CD14-positive monocyte (primary cell): Measurements from ENCODE around the gene BAZ2B. TPM values are rescaled to one million over a fixed set of nuclear protein-coding genes. Genes with fewer than 3 reads are reported as not detected.
A peak's percentile ranks its signal among the peaks of the same experiment; 100 is the strongest.
"Not testable (repeated sequence)": the region's sequence is repeated elsewhere in the genome, so short reads cannot be mapped to it uniquely, and the experiment has no call there.

Source experiments
- DNase-seq, 3 donors: peaks; one replicate each; pipeline ENCODE4 v3.0.0-alpha.2; 2011 to 2022
- H2AFZ ChIP-seq: 2 replicates; pipeline ENCODE4 v1.6.0; 2012; ENCODE audit warnings: mild to moderate bottlenecking, low read depth, low read length, inconsistent platforms; ENCODE audit not compliant: insufficient read depth, poor library complexity, severe bottlenecking
- H3K27ac ChIP-seq, 2 donors: 1 replicate in 1 of 2; 2 replicates in 1 of 2; pipeline ENCODE4 v1.5.1; 2012 to 2013; ENCODE audit warnings: low read length in 2 of 2, control low read depth in 1 of 2, inconsistent platforms in 1 of 2, low read depth in 1 of 2, mild to moderate bottlenecking in 1 of 2
- H3K27me3 ChIP-seq, 2 donors: one replicate each; pipeline versions ENCODE4 v1.6.0 to v1.6.1; 2011 to 2013; ENCODE audit warnings: low read length in 2 of 2; ENCODE audit not compliant: control insufficient read depth in 2 of 2, insufficient read depth in 2 of 2
- H3K36me3 ChIP-seq, 2 donors: replicated peaks in 1 of 2; 1 replicate in 1 of 2; 2 replicates in 1 of 2; pipeline versions ENCODE4 v1.5.1 to v1.6.1; 2012 to 2013; ENCODE audit warnings: low read length in 2 of 2, control low read depth in 1 of 2, inconsistent platforms in 1 of 2, mild to moderate bottlenecking in 1 of 2; ENCODE audit not compliant: insufficient read depth in 2 of 2, control insufficient read depth in 1 of 2
- H3K4me1 ChIP-seq, 2 donors: 1 replicate in 1 of 2; 2 replicates in 1 of 2; pipeline versions ENCODE4 v1.5.1 to v1.6.1; 2012 to 2013; ENCODE audit warnings: low read length in 2 of 2, control low read depth in 1 of 2, inconsistent platforms in 1 of 2, mild to moderate bottlenecking in 1 of 2, moderate library complexity in 1 of 2; ENCODE audit not compliant: insufficient read depth in 2 of 2, control insufficient read depth in 1 of 2
- H3K4me2 ChIP-seq: replicated peaks from 2 replicates; pipeline ENCODE3; 2012; ENCODE audit warnings: low read length, moderate library complexity, mild to moderate bottlenecking; ENCODE audit not compliant: poor library complexity, severe bottlenecking; ENCODE audit errors: extremely low read depth
- H3K4me3 ChIP-seq, 3 experiments: fragments of 200-600 bp in 1 of 3; sonication (generic) in 1 of 3; replicated peaks in 1 of 3; 1 replicate in 2 of 3; 2 replicates in 1 of 3; pipeline ENCODE4 v1.5.1; 2011 to 2013; ENCODE audit warnings: low read length in 3 of 3, mild to moderate bottlenecking in 3 of 3, control low read depth in 2 of 3, low read depth in 2 of 3, inconsistent platforms in 1 of 3, moderate library complexity in 1 of 3
- H3K79me2 ChIP-seq: 2 replicates; pipeline ENCODE4 v1.6.0; 2012; ENCODE audit warnings: mild to moderate bottlenecking, control low read depth, inconsistent platforms, low read length, moderate library complexity; ENCODE audit not compliant: insufficient read depth
- H3K9ac ChIP-seq: 2 replicates; pipeline ENCODE4 v1.6.0; 2017; ENCODE audit warnings: low read length, mild to moderate bottlenecking; ENCODE audit not compliant: insufficient read depth, poor library complexity, severe bottlenecking
- H3K9me3 ChIP-seq, 2 donors: replicated peaks in 1 of 2; 1 replicate in 1 of 2; 2 replicates in 1 of 2; pipeline versions ENCODE4 v1.5.1 to v1.6.1; 2012 to 2013; ENCODE audit warnings: low read length in 2 of 2, control low read depth in 1 of 2; ENCODE audit not compliant: control insufficient read depth in 1 of 2, insufficient read depth in 1 of 2
- H4K20me1 ChIP-seq: 2 replicates; pipeline ENCODE4 v1.6.0; 2012; ENCODE audit warnings: mild to moderate bottlenecking, low read length, control low read depth, moderate library complexity; ENCODE audit not compliant: insufficient read depth
- H3K27ac Mint-ChIP-seq, 7 donors: one replicate each; pipeline ENCODE4 v1.8.0; 2020; ENCODE audit warnings: mild to moderate bottlenecking in 7 of 7, mixed read lengths in 7 of 7, moderate library complexity in 6 of 7, inconsistent platforms in 2 of 7
- H3K27me3 Mint-ChIP-seq, 3 donors: one replicate each; pipeline ENCODE4 v1.8.0; 2021 to 2022; ENCODE audit warnings: low read depth in 3 of 3, mild to moderate bottlenecking in 3 of 3, mixed read lengths in 3 of 3, moderate library complexity in 3 of 3, inconsistent platforms in 1 of 3
- H3K36me3 Mint-ChIP-seq, 2 donors: one replicate each; pipeline ENCODE4 v1.8.0; 2020; ENCODE audit warnings: mixed read lengths in 2 of 2, inconsistent platforms in 1 of 2, mild to moderate bottlenecking in 1 of 2
- H3K4me1 Mint-ChIP-seq: one replicate; pipeline ENCODE4 v1.8.0; 2020; ENCODE audit warnings: mild to moderate bottlenecking, mixed read lengths
- H3K4me3 Mint-ChIP-seq, 2 donors: one replicate each; pipeline ENCODE4 v1.8.0; 2020; ENCODE audit warnings: mild to moderate bottlenecking in 2 of 2, mixed read lengths in 2 of 2, moderate library complexity in 1 of 2
- H3K9me3 Mint-ChIP-seq, 7 donors: one replicate each; pipeline ENCODE4 v1.8.0; 2020 to 2022; ENCODE audit warnings: mixed read lengths in 7 of 7, mild to moderate bottlenecking in 6 of 7, moderate library complexity in 6 of 7, inconsistent platforms in 2 of 7
- CTCF ChIP-seq: fragments of 200-600 bp; IDR thresholded peaks from one replicate; pipeline ENCODE4 v1.8.0; 2022; ENCODE audit warnings: antibody characterized with exemption, mild to moderate bottlenecking
- WGBS: methylation state at CpG from one replicate; pipeline ENCODE4 v1.1.5; 2013; ENCODE audit warnings: missing lambda C conversion rate; ENCODE audit not compliant: insufficient coverage; 5-methylcytosine and 5-hydroxymethylcytosine counted together
- intact Hi-C, 2 donors: fragments of 100-400 bp; cut with micrococcal nuclease; formaldehyde crosslinking; loops; one replicate each; pipeline versions ENCODE4 v1.15.0 to v1.15.1; 2023
- polyA plus RNA-seq, 3 donors: library from polyadenylated mRNA; depleted of rRNA in 1 of 3; unstranded in 2 of 3; stranded (reverse) in 1 of 3; fragments of 300-500 nt in 2 of 3; fragments of >200 nt in 1 of 3; fragmentation: Illumina TruSeq in 2 of 3; gene quantifications; 1 replicate in 2 of 3; 2 replicates in 1 of 3; pipeline ENCODE4 v1.2.3, GENCODE V29; 2012 to 2021

BAZ2B gene
- polyA plus RNA-seq, 3 donors, result 12.9 to 34.2 (median 31.6) TPM

- peak overlapping the region in 1 of 2 donors; percentile 67 for H3K4me3 Mint-ChIP-seq
- intact Hi-C loops, result loop anchor here in 1 of 2 donors (10.0 kb wide), 2 partner anchors 50 to 80 kb away; partner anchors contain the start of gene MARCHF7
- WGBS, result no CpG with 5 or more reads among the region's 4 CpGs
- H3K79me2 ChIP-seq, result peaks cover 12% of the 10 kb centered on the region
- H4K20me1 ChIP-seq, result no peaks in the 10 kb centered on the region
- H3K4me2 ChIP-seq, result peak overlapping the region; percentile 45
- peaks cover 60% of the 10 kb centered on the region for H3K4me1 Mint-ChIP-seq
- peak overlapping the region in 1 of 3 experiments; percentile 27 for H3K4me3 ChIP-seq
- peaks cover 0 to 6% of the 10 kb centered on the region in 2 donors for H3K9me3 ChIP-seq
- H3K27ac Mint-ChIP-seq, result peak overlapping the region; percentile 39 to 90 (median 74)
- peaks cover 3 to 14% (median 11%) of the 10 kb centered on the region in 7 donors for H3K9me3 Mint-ChIP-seq
- peak; percentile 32 to 60 (median 34) for DNase-seq
- peak overlapping the region in 1 of 2 donors; percentile 75 for H3K27ac ChIP-seq
- no peaks in the 10 kb centered on the region for H3K27me3 Mint-ChIP-seq
- TF ChIP-seq CTCF, result no peak
- no peak overlapping the region for H2AFZ ChIP-seq
- no peaks in the 10 kb centered on the region for H3K27me3 ChIP-seq
- no peaks in the 10 kb centered on the region for H3K36me3 ChIP-seq
- peaks cover 5 to 10% of the 10 kb centered on the region in 2 donors for H3K36me3 Mint-ChIP-seq
- H3K4me1 ChIP-seq, result peaks cover 29 to 41% of the 10 kb centered on the region in 2 donors
- H3K9ac ChIP-seq, result peak overlapping the region; percentile 25
These were observed 18.9 kb upstream of the BAZ2B start for GRCh38 chr2:159635006-159635789.

- Mint-ChIP-seq H3K4me1 (peaks cover 53% of the 10 kb centered on the region), H3K27ac (no peak overlapping the region), H3K36me3 (peaks cover 0 to under 1% of the 10 kb centered on the region in 2 donors), H3K4me3 (no peak overlapping the region), H3K9me3 (peaks cover 0 to 5% (median 2%) of the 10 kb centered on the region in 7 donors), H3K27me3 (no peaks in the 10 kb centered on the region)
- Histone ChIP-seq H3K4me2 (no peak overlapping the region), H3K27me3 (no peaks in the 10 kb centered on the region), H3K4me1 (peaks cover 29 to 41% of the 10 kb centered on the region in 2 donors), H3K27ac (no peak overlapping the region), H3K79me2 (peaks cover 12% of the 10 kb centered on the region), H2AFZ (no peak overlapping the region), H3K9me3 (peaks cover 0 to 6% of the 10 kb centered on the region in 2 donors), H4K20me1 (no peaks in the 10 kb centered on the region), H3K4me3 (no peak overlapping the region), H3K36me3 (no peaks in the 10 kb centered on the region), H3K9ac (no peak overlapping the region)
- DNase-seq, result no peak
- no CpG with 5 or more reads among the region's 2 CpGs for WGBS
- intact Hi-C loops, result loop anchor here in 1 of 2 donors (10.0 kb wide), 2 partner anchors 52 to 82 kb away; partner anchors contain the start of gene MARCHF7
- no peak for TF ChIP-seq CTCF
These were observed 16.9 kb upstream of the BAZ2B start for GRCh38 chr2:159633219-159633618.

GRCh38 chr2:159625628-159626027 is 9.3 kb upstream of the BAZ2B start:
- H3K4me2 ChIP-seq, H3K79me2 ChIP-seq: not testable (repeated sequence)

More at GRCh38 chr2:159625628-159626027, 9.3 kb upstream of the BAZ2B start:
- intact Hi-C loops, result loop anchor here in 1 of 2 donors (10.0 kb wide), 1 partner anchor 89 kb away; the partner anchor contains the start of gene MARCHF7
- not testable (repeated sequence) for H3K9me3 ChIP-seq, H3K27ac Mint-ChIP-seq, H3K27ac ChIP-seq, H3K36me3 ChIP-seq, DNase-seq, H3K4me3 Mint-ChIP-seq, H3K36me3 Mint-ChIP-seq, H3K27me3 Mint-ChIP-seq, H3K9ac ChIP-seq, H2AFZ ChIP-seq, H3K4me3 ChIP-seq, H3K9me3 Mint-ChIP-seq, H4K20me1 ChIP-seq, H3K27me3 ChIP-seq
- peaks cover 2 to 10% of the 10 kb centered on the region in 2 donors for H3K4me1 ChIP-seq
- WGBS, result 100% methylated on average over 2 of the region's 2 CpGs
- peaks cover 35% of the 10 kb centered on the region for H3K4me1 Mint-ChIP-seq
